Measurements from ENCODE around the gene TNF.

- TF ChIP-seq CTCF (conservative IDR thresholded peaks at IDR 0.05; ENCODE audit: low read depth, low read length) (no peak), EZH2phosphoT487 (IDR thresholded peaks at IDR 0.05; ENCODE audit: borderline replicate concordance, low read length) (no peak)
Measured at GRCh38 chr6:31568537-31568961, 6.8 kb upstream of the TNF start.

Measured in PC-3 (cell line).